Measurements from ENCODE around the gene RAMAC. TPM values are rescaled to one million over a fixed set of nuclear protein-coding genes. Genes with fewer than 3 reads are reported as not detected.
"Not testable (repeated sequence)": the region's sequence is repeated elsewhere in the genome, so short reads cannot be mapped to it uniquely, and the experiment has no call there.

The RAMAC gene
- total RNA-seq, 1 donor from 2014 or later = 23.6 TPM

DNA sequence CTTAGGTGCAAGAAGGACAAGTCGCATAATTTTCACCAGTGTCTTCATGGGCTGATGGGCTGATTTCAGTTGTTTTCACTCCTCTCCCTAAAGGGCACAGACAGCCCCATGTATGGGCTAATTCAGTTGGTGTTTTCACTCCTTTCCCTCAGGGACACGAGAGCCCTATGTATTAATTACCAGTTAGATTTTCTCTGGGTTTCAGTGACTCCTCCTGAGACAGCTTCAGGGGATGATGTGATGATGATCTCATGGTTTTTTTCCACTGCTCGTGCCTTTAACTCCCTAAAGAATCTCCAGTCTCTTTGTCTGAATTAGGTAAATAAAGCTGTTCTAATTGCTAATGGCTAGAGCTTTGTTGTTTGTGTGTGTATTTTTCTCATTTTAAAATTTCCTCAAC lies 9.9 kb downstream of the RAMAC start:
- Mint-ChIP-seq H3K4me1 (ENCODE audit: unreplicated experiment) (no peaks in the 10 kb centered on the region), H3K4me3 (ENCODE audit: unreplicated experiment) (no peak overlapping the region), H3K27me3 (ENCODE audit: unreplicated experiment) (no peaks in the 10 kb centered on the region), H3K36me3 (ENCODE audit: low read depth, unreplicated experiment) (peaks cover 4% of the 10 kb centered on the region), H3K27ac (ENCODE audit: unreplicated experiment) (no peak overlapping the region), H3K9me3 (ENCODE audit: unreplicated experiment) (no peaks in the 10 kb centered on the region)
- TF ChIP-seq, protein P1, sequence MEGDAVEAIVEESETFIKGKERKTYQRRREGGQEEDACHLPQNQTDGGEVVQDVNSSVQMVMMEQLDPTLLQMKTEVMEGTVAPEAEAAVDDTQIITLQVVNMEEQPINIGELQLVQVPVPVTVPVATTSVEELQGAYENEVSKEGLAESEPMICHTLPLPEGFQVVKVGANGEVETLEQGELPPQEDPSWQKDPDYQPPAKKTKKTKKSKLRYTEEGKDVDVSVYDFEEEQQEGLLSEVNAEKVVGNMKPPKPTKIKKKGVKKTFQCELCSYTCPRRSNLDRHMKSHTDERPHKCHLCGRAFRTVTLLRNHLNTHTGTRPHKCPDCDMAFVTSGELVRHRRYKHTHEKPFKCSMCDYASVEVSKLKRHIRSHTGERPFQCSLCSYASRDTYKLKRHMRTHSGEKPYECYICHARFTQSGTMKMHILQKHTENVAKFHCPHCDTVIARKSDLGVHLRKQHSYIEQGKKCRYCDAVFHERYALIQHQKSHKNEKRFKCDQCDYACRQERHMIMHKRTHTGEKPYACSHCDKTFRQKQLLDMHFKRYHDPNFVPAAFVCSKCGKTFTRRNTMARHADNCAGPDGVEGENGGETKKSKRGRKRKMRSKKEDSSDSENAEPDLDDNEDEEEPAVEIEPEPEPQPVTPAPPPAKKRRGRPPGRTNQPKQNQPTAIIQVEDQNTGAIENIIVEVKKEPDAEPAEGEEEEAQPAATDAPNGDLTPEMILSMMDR (IDR thresholded peaks at IDR 0.05; ENCODE audit: unreplicated experiment) = no peak
- no peak for DNase-seq (ENCODE audit: low spot score)

DNA sequence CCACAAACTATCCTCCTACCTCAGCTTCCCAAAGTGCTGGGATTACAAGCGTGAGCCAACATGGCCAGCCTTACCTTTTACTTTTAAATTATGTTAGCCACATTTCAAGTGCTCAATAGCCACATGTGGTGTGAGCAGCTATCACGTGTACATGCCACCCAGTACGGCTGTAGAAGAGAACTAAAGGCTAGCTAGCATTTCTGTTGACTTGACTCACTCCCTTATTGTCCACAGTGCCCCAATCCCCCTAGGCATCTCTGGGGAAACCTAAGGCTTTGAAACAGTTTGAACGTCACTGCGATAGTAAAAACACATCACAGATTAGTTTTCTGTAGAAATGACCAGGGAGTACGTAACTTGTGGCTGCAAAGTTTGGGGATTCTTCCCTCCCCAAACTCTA lies 13.4 kb downstream of the RAMAC start:
- no peak overlapping the region for H3K27ac Mint-ChIP-seq (ENCODE audit: unreplicated experiment)
- no peaks in the 10 kb centered on the region for H3K9me3 Mint-ChIP-seq (ENCODE audit: unreplicated experiment)
- H3K4me1 Mint-ChIP-seq (ENCODE audit: unreplicated experiment) = no peaks in the 10 kb centered on the region
- no peak overlapping the region for H3K4me3 Mint-ChIP-seq (ENCODE audit: unreplicated experiment)
- H3K27me3 Mint-ChIP-seq (ENCODE audit: unreplicated experiment) = no peaks in the 10 kb centered on the region
- TF ChIP-seq, protein P1 (IDR thresholded peaks at IDR 0.05; ENCODE audit: unreplicated experiment) = no peak
- DNase-seq (ENCODE audit: low spot score) = no peak
- no peaks in the 10 kb centered on the region for H3K36me3 Mint-ChIP-seq (ENCODE audit: low read depth, unreplicated experiment)

DNA sequence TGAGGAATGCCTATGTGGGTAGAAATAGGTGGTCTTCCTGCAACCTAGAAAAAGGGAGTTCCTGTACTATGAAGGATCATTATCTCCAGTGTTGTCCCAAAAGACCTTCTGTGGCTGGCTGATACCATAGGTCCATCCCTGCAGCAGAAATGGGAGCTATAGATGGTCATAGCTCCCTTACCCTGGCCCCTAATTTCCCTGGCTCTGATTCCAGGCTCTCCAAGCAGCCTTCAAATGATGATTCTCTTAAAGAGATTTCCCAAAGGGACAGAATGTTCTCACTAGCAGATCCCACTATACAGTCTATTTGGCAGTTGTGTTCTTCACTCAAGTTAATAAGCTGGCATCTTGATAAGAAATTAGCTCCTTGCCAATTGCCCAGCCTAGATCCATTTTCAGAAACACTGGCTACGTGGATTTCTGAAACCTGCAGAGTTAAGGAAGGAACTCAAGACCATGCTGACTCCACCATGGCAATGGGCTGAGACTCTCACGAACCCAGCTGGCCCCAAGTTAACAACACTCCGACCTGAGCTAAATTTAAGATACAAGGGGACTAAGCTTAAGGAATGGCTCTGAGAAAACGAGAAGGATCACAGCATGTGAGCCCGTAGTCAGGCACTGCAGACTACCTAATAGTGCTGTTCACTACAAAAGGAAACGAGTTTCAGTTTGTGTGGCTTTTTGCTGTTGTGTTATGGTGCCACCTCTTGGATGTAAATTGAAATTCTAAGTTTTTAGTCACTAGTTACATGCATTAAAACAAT lies 14.1 kb downstream of the RAMAC start:
- H3K4me3 Mint-ChIP-seq (ENCODE audit: unreplicated experiment) = no peak overlapping the region
- TF ChIP-seq, protein P1 (IDR thresholded peaks at IDR 0.05; ENCODE audit: unreplicated experiment) = peak; percentile 39
- no peak for DNase-seq (ENCODE audit: low spot score)
- H3K4me1 Mint-ChIP-seq (ENCODE audit: unreplicated experiment) = no peaks in the 10 kb centered on the region
- no peaks in the 10 kb centered on the region for H3K27me3 Mint-ChIP-seq (ENCODE audit: unreplicated experiment)
- no peaks in the 10 kb centered on the region for H3K36me3 Mint-ChIP-seq (ENCODE audit: low read depth, unreplicated experiment)
- no peaks in the 10 kb centered on the region for H3K9me3 Mint-ChIP-seq (ENCODE audit: unreplicated experiment)
- no peak overlapping the region for H3K27ac Mint-ChIP-seq (ENCODE audit: unreplicated experiment)

DNA sequence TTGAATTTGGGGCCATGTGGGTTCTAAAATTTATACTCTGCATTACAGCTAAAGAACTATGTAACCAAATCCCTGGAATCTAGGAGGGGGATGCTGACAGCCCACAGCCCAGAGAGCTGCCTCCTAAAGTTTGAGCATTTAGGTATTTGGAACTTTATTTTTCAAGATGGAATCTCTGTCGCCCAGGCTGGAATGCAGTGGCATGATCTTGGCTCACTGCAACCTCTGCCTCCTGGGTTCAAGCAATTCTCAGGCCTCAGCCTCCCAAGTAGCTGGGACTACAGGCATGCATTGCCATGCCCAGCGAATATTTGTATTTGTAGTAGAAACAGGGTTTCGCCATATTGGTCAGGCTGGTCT lies 14.6 kb downstream of the RAMAC start:
- not testable (repeated sequence) for H3K36me3 Mint-ChIP-seq (ENCODE audit: low read depth, unreplicated experiment); H3K4me1 Mint-ChIP-seq (ENCODE audit: unreplicated experiment); H3K27ac Mint-ChIP-seq (ENCODE audit: unreplicated experiment); H3K9me3 Mint-ChIP-seq (ENCODE audit: unreplicated experiment); H3K4me3 Mint-ChIP-seq (ENCODE audit: unreplicated experiment); H3K27me3 Mint-ChIP-seq (ENCODE audit: unreplicated experiment); DNase-seq (ENCODE audit: low spot score)

DNA sequence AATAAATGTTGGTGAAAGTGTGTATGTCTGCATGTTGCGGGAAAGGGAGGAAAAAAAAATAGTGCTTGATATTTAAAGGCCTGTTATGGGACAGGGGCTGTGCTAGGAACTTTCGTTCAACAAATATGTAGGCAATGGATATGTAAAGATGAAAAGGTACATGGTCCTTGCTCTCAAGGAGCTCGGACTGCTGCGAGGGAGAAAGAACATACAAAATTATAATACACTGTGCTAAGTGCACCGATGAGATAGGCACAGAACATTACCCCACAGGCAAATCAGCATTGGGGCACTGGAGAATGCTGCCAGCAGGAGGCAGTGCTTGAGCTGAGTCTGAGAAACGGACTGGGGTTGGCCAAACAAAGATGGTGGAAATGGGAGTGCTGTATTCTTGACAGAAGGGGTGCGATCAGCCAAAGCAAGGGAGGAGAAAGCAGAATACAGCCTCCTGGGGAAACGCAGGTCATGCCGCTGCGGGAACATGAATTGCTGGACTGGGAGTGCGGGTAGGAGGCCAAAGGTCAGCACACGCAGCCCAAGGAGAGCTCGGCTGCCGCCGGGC lies 24.8 kb downstream of the RAMAC start:
- no peaks in the 10 kb centered on the region for H3K9me3 Mint-ChIP-seq (ENCODE audit: unreplicated experiment)
- H3K27ac Mint-ChIP-seq (ENCODE audit: unreplicated experiment) = peak overlapping the region; percentile 90
- peak; percentile 76 for DNase-seq (ENCODE audit: low spot score)
- H3K4me1 Mint-ChIP-seq (ENCODE audit: unreplicated experiment) = peaks cover 32% of the 10 kb centered on the region
- TF ChIP-seq, protein P1 (IDR thresholded peaks at IDR 0.05; ENCODE audit: unreplicated experiment) = peak; percentile 66
- peak overlapping the region; percentile 99 for H3K4me3 Mint-ChIP-seq (ENCODE audit: unreplicated experiment)
- H3K27me3 Mint-ChIP-seq (ENCODE audit: unreplicated experiment) = peaks cover 8% of the 10 kb centered on the region
- peaks cover 12% of the 10 kb centered on the region for H3K36me3 Mint-ChIP-seq (ENCODE audit: low read depth, unreplicated experiment)
